H1 (cell line): ENCODE data around the gene NSFL1C. TPM values are rescaled to one million over a fixed set of nuclear protein-coding genes. Genes with fewer than 3 reads are reported as not detected.

ENCODE experiments used
- CTCF ChIA-PET: fragments of 300-600 bp; sonication (Branson Sonifier 250); formaldehyde crosslinking; loops from one replicate; lab custom pipeline; 2021; ENCODE audit not compliant: partially characterized antibody; lab: Charles Lee
- POLR2A ChIA-PET: fragments of 300-600 bp; sonication (Branson Sonifier 250); formaldehyde crosslinking; loops from one replicate; lab custom pipeline; 2021; ENCODE audit warnings: inconsistent platforms; ENCODE audit not compliant: partially characterized antibody; lab: Charles Lee
- DNase-seq, 2 experiments: peaks; one replicate each; pipeline versions ENCODE4 v3.0.0 to v3.0.0-alpha.2; 2010 to 2022; ENCODE audit warnings: low spot score in 2 of 2, low read depth in 1 of 2, mixed read lengths in 1 of 2
- FAIRE-seq: peaks from 2 replicates; lab custom pipeline; 2011; peaks lifted over from hg19 to GRCh38; lab: Jason Lieb, UNC
- H2AFZ ChIP-seq: 2 replicates; pipeline ENCODE4 v1.8.1; 2012; ENCODE audit warnings: low read length, inconsistent platforms
- H2AK5ac ChIP-seq: 2 replicates; pipeline ENCODE4 v1.6.1; 2013; ENCODE audit warnings: low read depth, low read length
- H2BK120ac ChIP-seq: replicated peaks from 2 replicates; pipeline ENCODE3; 2013; ENCODE audit warnings: low read depth, low read length, inconsistent platforms
- H2BK12ac ChIP-seq: 2 replicates; pipeline ENCODE4 v1.6.1; 2013; ENCODE audit warnings: low read depth, low read length
- H2BK15ac ChIP-seq: 2 replicates; pipeline ENCODE4 v1.6.1; 2013; ENCODE audit warnings: low read length
- H2BK20ac ChIP-seq: 2 replicates; pipeline ENCODE4 v1.6.1; 2013; ENCODE audit warnings: low read length
- H2BK5ac ChIP-seq: 2 replicates; pipeline ENCODE4 v1.6.1; 2013; ENCODE audit warnings: low read depth, low read length
- H3K14ac ChIP-seq: 2 replicates; pipeline ENCODE4 v1.6.1; 2013; ENCODE audit warnings: inconsistent platforms; ENCODE audit not compliant: insufficient read length
- H3K18ac ChIP-seq: 2 replicates; pipeline ENCODE4 v1.6.1; 2013; ENCODE audit warnings: low read length; ENCODE audit errors: extremely low read depth
- H3K23ac ChIP-seq: 2 replicates; pipeline ENCODE4 v1.6.1; 2013; ENCODE audit warnings: inconsistent platforms; ENCODE audit not compliant: insufficient read length
- H3K23me2 ChIP-seq: 2 replicates; pipeline ENCODE4 v1.6.1; 2013; ENCODE audit warnings: low read depth, low read length
- H3K27ac ChIP-seq: 2 replicates; pipeline ENCODE4 v1.6.1; 2011; ENCODE audit warnings: low read depth, low read length, inconsistent platforms
- H3K27me3 ChIP-seq, 4 experiments: replicated peaks in 1 of 4; 1 replicate in 1 of 4; 2 replicates in 3 of 4; pipeline versions ENCODE4 v1.6.1 to v1.8.1; 2011 to 2013; ENCODE audit warnings: low read length in 3 of 4, mild to moderate bottlenecking in 3 of 4, inconsistent platforms in 2 of 4, mixed read lengths in 2 of 4, moderate library complexity in 1 of 4; ENCODE audit not compliant: control insufficient read depth in 3 of 4, insufficient read depth in 3 of 4; ENCODE audit errors: extremely low read depth in 1 of 4
- H3K36me3 ChIP-seq, 4 experiments: 2 replicates each; pipeline versions ENCODE4 v1.6.1 to v1.8.1; 2011 to 2013; ENCODE audit warnings: mild to moderate bottlenecking in 4 of 4, low read length in 3 of 4, moderate library complexity in 2 of 4, control low read depth in 1 of 4, inconsistent platforms in 1 of 4; ENCODE audit not compliant: insufficient read depth in 4 of 4, control insufficient read depth in 2 of 4
- H3K4ac ChIP-seq: replicated peaks from 2 replicates; pipeline ENCODE3; 2013; ENCODE audit warnings: low read length, low read depth, mixed read lengths, inconsistent platforms; ENCODE audit not compliant: insufficient read length
- H3K4me1 ChIP-seq, 4 experiments: replicated peaks in 1 of 4; 1 replicate in 1 of 4; 2 replicates in 3 of 4; pipeline versions ENCODE4 v1.6.1 to v1.8.1; 2011 to 2013; ENCODE audit warnings: low read length in 3 of 4, inconsistent platforms in 2 of 4, mixed read lengths in 1 of 4; ENCODE audit not compliant: insufficient read depth in 4 of 4, control insufficient read depth in 3 of 4
- H3K4me2 ChIP-seq, 2 experiments: 2 replicates each; pipeline versions ENCODE4 v1.6.1 to v1.8.1; 2011 to 2013; ENCODE audit warnings: low read depth in 2 of 2, low read length in 2 of 2, control low read depth in 1 of 2, inconsistent platforms in 1 of 2, mild to moderate bottlenecking in 1 of 2; ENCODE audit not compliant: insufficient read depth in 1 of 2
- H3K4me3 ChIP-seq, 4 experiments: fragments of 200-600, 300-600 bp in 1 of 4; sonication (generic), shearing (Covaris generic), sonication (Bioruptor Twin) in 1 of 4; 2 replicates each; pipeline versions ENCODE4 v1.5.1 to v1.8.1; 2011 to 2016; ENCODE audit warnings: low read length in 4 of 4, low read depth in 3 of 4, control low read depth in 2 of 4, inconsistent platforms in 2 of 4, mild to moderate bottlenecking in 2 of 4, mixed read lengths in 1 of 4, moderate library complexity in 1 of 4; ENCODE audit not compliant: insufficient read depth in 2 of 4; ENCODE audit errors: extremely low read depth in 1 of 4
- H3K56ac ChIP-seq: replicated peaks from 2 replicates; pipeline ENCODE3; 2013; ENCODE audit warnings: low read depth, mild to moderate bottlenecking, mixed read lengths, low read length, inconsistent platforms; ENCODE audit not compliant: insufficient read length
- H3K79me1 ChIP-seq: 2 replicates; pipeline ENCODE4 v1.6.1; 2013; ENCODE audit warnings: low read depth, low read length, control low read depth
- H3K79me2 ChIP-seq, 2 experiments: 2 replicates each; pipeline versions ENCODE4 v1.6.1 to v1.8.1; 2012 to 2013; ENCODE audit warnings: low read length in 2 of 2, mild to moderate bottlenecking in 2 of 2, inconsistent platforms in 1 of 2; ENCODE audit not compliant: insufficient read depth in 2 of 2, control insufficient read depth in 1 of 2
- H3K9ac ChIP-seq, 4 experiments: replicated peaks in 1 of 4; 1 replicate in 1 of 4; 2 replicates in 3 of 4; pipeline versions ENCODE4 v1.6.1 to v1.8.1; 2011 to 2013; ENCODE audit warnings: low read depth in 3 of 4, low read length in 3 of 4, control low read depth in 2 of 4, mild to moderate bottlenecking in 2 of 4, moderate library complexity in 2 of 4, inconsistent platforms in 1 of 4; ENCODE audit errors: extremely low read depth in 1 of 4
- H3K9me3 ChIP-seq, 2 experiments: 2 replicates each; pipeline versions ENCODE4 v1.6.1 to v1.8.1; 2012 to 2013; ENCODE audit warnings: mild to moderate bottlenecking in 2 of 2, moderate library complexity in 2 of 2, control low read depth in 1 of 2, inconsistent platforms in 1 of 2, low read depth in 1 of 2, low read length in 1 of 2, mixed read lengths in 1 of 2; ENCODE audit not compliant: insufficient read depth in 2 of 2
- H4K20me1 ChIP-seq, 2 experiments: replicated peaks in 1 of 2; 2 replicates each; pipeline versions ENCODE3 to v1.8.1; 2011 to 2013; ENCODE audit warnings: inconsistent platforms in 2 of 2, low read length in 2 of 2, mild to moderate bottlenecking in 1 of 2; ENCODE audit not compliant: insufficient read depth in 2 of 2, control insufficient read depth in 1 of 2
- H4K5ac ChIP-seq: 2 replicates; pipeline ENCODE4 v1.6.1; 2013; ENCODE audit warnings: low read length, low read depth, mixed read lengths, inconsistent platforms; ENCODE audit not compliant: insufficient read length
- H4K8ac ChIP-seq: 2 replicates; pipeline ENCODE4 v1.8.0; 2013; ENCODE audit warnings: mild to moderate bottlenecking, moderate library complexity, low read length, inconsistent platforms; ENCODE audit not compliant: insufficient read depth; ENCODE audit errors: extremely low read depth
- H4K91ac ChIP-seq: replicated peaks from 2 replicates; pipeline ENCODE3; 2013; ENCODE audit warnings: low read length, mixed read lengths, inconsistent platforms; ENCODE audit not compliant: insufficient read length
- BACH1 ChIP-seq: IDR thresholded peaks from 2 replicates; pipeline ENCODE4 v1.6.1; 2012; ENCODE audit warnings: low read length, improper control_type of control experiment
- CBX5 ChIP-seq: fragments of 300-800, 300-1000 bp; sonication (generic); IDR thresholded peaks from 2 replicates; pipeline ENCODE4 v1.7.1; 2016; ENCODE audit warnings: antibody characterized with exemption, low read length, low read depth
- CBX8 ChIP-seq: fragments of 300-800, 300-1000 bp; sonication (generic); IDR thresholded peaks from 2 replicates; pipeline ENCODE4 v1.7.1; 2016; ENCODE audit warnings: low read depth, low read length, borderline replicate concordance
- FOSL1 ChIP-seq: IDR thresholded peaks from 2 replicates; pipeline ENCODE4 v1.6.1; 2011; ENCODE audit warnings: mild to moderate bottlenecking, low read depth, low read length, moderate library complexity; ENCODE audit not compliant: insufficient read depth
- GABPA ChIP-seq: IDR thresholded peaks from 2 replicates; pipeline ENCODE4 v1.6.1; 2011; ENCODE audit warnings: mild to moderate bottlenecking, low read length, moderate library complexity, borderline replicate concordance; ENCODE audit not compliant: insufficient read depth
- JUND ChIP-seq: IDR thresholded peaks from 2 replicates; pipeline ENCODE4 v1.6.1; 2011; ENCODE audit warnings: mild to moderate bottlenecking, improper control_type of control experiment, low read length
- KDM4A ChIP-seq: IDR thresholded peaks from one replicate; pipeline ENCODE4 v1.7.1; 2012; ENCODE audit warnings: low read depth, mild to moderate bottlenecking, moderate library complexity, low read length, inconsistent platforms; ENCODE audit not compliant: severe bottlenecking
- KDM5A ChIP-seq: fragments of 200-600 bp; IDR thresholded peaks from 2 replicates; pipeline ENCODE4 v1.7.1; 2012; ENCODE audit warnings: mild to moderate bottlenecking, low read length, inconsistent platforms, mixed read lengths
- POLR2A ChIP-seq, 2 experiments: IDR thresholded peaks; 1 replicate in 1 of 2; 2 replicates in 1 of 2; pipeline ENCODE4 v1.6.1; 2011; ENCODE audit warnings: low read depth in 2 of 2, low read length in 2 of 2, mild to moderate bottlenecking in 2 of 2; ENCODE audit errors: control extremely low read depth in 1 of 2
- RFX5 ChIP-seq: IDR thresholded peaks from 2 replicates; pipeline ENCODE4 v1.6.1; 2011; ENCODE audit warnings: low read depth, low read length, improper control_type of control experiment, borderline replicate concordance
- SIRT6 ChIP-seq: IDR thresholded peaks from one replicate; pipeline ENCODE4 v1.7.1; 2012; ENCODE audit warnings: low read length, inconsistent platforms
- SP1 ChIP-seq: IDR thresholded peaks from 2 replicates; pipeline ENCODE4 v1.6.1; 2011; ENCODE audit warnings: low read depth, low read length
- TAF1 ChIP-seq: IDR thresholded peaks from 2 replicates; pipeline ENCODE4 v1.6.1; 2011; ENCODE audit warnings: mild to moderate bottlenecking, low read depth, low read length
- TAF7 ChIP-seq: optimal IDR thresholded peaks from 2 replicates; pipeline ENCODE3; 2011; ENCODE audit warnings: low read depth, mild to moderate bottlenecking, inconsistent platforms, low read length, moderate library complexity, borderline replicate concordance
- WGBS, 2 experiments: shearing (Covaris generic) in 1 of 2; methylation state at CpG; one replicate each; pipeline versions ENCODE4 v1.1.6 to v1.1.7; 2013 to 2015; ENCODE audit warnings: low lambda C conversion rate in 2 of 2, mixed read lengths in 2 of 2, inconsistent platforms in 1 of 2, low coverage in 1 of 2, missing lambda C conversion rate in 1 of 2; ENCODE audit not compliant: insufficient replicate concordance in 2 of 2, insufficient coverage in 1 of 2, insufficient read length in 1 of 2; ENCODE audit errors: extremely low coverage in 1 of 2, missing lambda C conversion rate in 1 of 2; 5-methylcytosine and 5-hydroxymethylcytosine counted together
- polyA plus RNA-seq, 7 experiments: library from polyadenylated mRNA; depleted of rRNA in 3 of 7; stranded (reverse) in 5 of 7; unstranded in 2 of 7; fragments of >200 nt in 5 of 7; fragments of 200-250 nt in 2 of 7; gene quantifications; 1 replicate in 5 of 7; 2 replicates in 1 of 7; 4 replicates in 1 of 7; pipeline versions ENCODE4 v1.2.1 to v1.2.3, GENCODE V29; 2011 to 2013; ENCODE audit warnings: missing spikeins in 2 of 7, mixed read lengths in 2 of 7
- total RNA-seq: library from RNA; stranded (reverse); fragmentation: NEBNext Ultra II Directional; extraction: Animal tissue kit (Norgen Biotek cat#: 25700); gene quantifications from 2 replicates; pipeline ENCODE4 v1.2.1, GENCODE V29; 2021
- TF ChIP-seq, protein P1 (sequence below): IDR thresholded peaks from 2 replicates; pipeline ENCODE4 v1.6.1; 2011; ENCODE audit warnings: low read length, improper control_type of control experiment

Gene NSFL1C
- total and polyA plus RNA-seq, 2 of the 8 experiments (the other 6 are each of a cell fraction or from before 2014, with no cell fraction given) = 21.6 to 98.0 TPM

DNA sequence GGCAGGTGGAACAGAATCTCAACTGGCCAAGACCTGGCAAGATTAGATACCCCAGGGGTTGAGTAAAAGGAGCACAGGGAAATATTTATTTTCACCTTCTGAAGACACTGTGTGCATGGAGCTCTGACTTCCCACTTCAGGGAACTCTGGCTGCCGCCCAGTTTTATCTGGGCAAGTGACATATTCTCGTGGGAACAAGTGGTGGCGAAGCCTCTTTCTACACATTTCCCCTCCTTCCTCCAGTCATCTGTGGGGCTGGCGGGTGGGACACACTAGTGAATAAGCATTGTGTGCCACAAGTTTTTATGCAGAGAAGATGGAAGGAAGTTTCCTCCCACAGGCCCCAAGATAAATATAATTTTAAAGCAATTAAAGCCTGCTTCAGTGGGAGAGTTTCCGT lies 23.6 kb downstream of the NSFL1C start:
- Histone ChIP-seq H3K23me2 (no peaks in the 10 kb centered on the region), H3K4ac (no peak overlapping the region), H3K56ac (no peak overlapping the region), H2AFZ (no peak overlapping the region), H3K9me3 (no peaks in the 10 kb centered on the region), H2AK5ac (no peak overlapping the region), H3K23ac (no peak overlapping the region), H2BK15ac (no peak overlapping the region), H4K91ac (no peak overlapping the region), H4K8ac (no peak overlapping the region), H3K18ac (no peak overlapping the region), H3K27me3 (no peaks in the 10 kb centered on the region), H2BK20ac (no peak overlapping the region), H3K79me1 (no peaks in the 10 kb centered on the region), H3K27ac (no peak overlapping the region)
- 87% methylated on average over 5 of the region's 5 CpGs; no CpG with 5 or more reads in 1 of the 2 experiments for WGBS, 2 experiments
- ChIA-PET POLR2A (interaction anchor here (1.2 kb wide), 1 partner anchor 12 kb away, joined by 3 read pairs; no protein-coding TSS in a partner anchor), CTCF (interaction anchor here (0.6 to 1.9 kb wide), 5 partner anchors 8 to 130 kb away, joined by 3 to 6 read pairs (median 4); partner anchors contain the start of gene SIRPB2)
- DNase-seq (no peak), FAIRE-seq (no peak)
- TF ChIP-seq SP1 (no peak), JUND (no peak), POLR2A (IDR thresholded peaks at IDR 0.05; ENCODE audit: control extremely low read depth in 1 of 2, low read depth in 2 of 2, low read length in 2 of 2) (no peak), GABPA (no peak), CBX5 (no peak), FOSL1 (no peak), BACH1 (no peak), KDM5A (no peak), TAF7 (no peak), KDM4A (no peak), TAF1 (no peak), SIRT6 (no peak), RFX5 (no peak), CBX8 (no peak)
- TF ChIP-seq, protein P1, sequence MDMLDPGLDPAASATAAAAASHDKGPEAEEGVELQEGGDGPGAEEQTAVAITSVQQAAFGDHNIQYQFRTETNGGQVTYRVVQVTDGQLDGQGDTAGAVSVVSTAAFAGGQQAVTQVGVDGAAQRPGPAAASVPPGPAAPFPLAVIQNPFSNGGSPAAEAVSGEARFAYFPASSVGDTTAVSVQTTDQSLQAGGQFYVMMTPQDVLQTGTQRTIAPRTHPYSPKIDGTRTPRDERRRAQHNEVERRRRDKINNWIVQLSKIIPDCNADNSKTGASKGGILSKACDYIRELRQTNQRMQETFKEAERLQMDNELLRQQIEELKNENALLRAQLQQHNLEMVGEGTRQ = no peak
- TF ChIP-seq, all 59 proteins: peak for 0
- H2BK120ac ChIP-seq = no peak overlapping the region
- H3K14ac ChIP-seq = no peak overlapping the region
- H4K5ac ChIP-seq = no peak overlapping the region
- no peak overlapping the region for H2BK12ac ChIP-seq
- H3K4me3 ChIP-seq = no peak overlapping the region
- no peak overlapping the region for H3K9ac ChIP-seq
- H2BK5ac ChIP-seq = no peak overlapping the region
- peaks cover 0 to 3% of the 10 kb centered on the region in 2 experiments for H4K20me1 ChIP-seq
- H3K4me1 ChIP-seq = no peaks in the 10 kb centered on the region
- no peak overlapping the region for H3K4me2 ChIP-seq
- H3K36me3 ChIP-seq = peaks cover 21 to 55% (median 42%) of the 10 kb centered on the region in 4 experiments
- no peaks in the 10 kb centered on the region for H3K79me2 ChIP-seq
